Stimulated activated CD8-positive, alpha-beta memory T cell treated with anti-CD3 and anti-CD28 coated beads, Interleukin-15, amount 100 ng/mL, for 1 hour (primary cell): ENCODE measurements around the gene SLC43A1.
A peak's percentile ranks its signal among the peaks of the same experiment; 100 is the strongest.
"Not testable (repeated sequence)": the region's sequence is repeated elsewhere in the genome, so short reads cannot be mapped to it uniquely, and the experiment has no call there.

Source experiments
- DNase-seq: peaks from one replicate; pipeline ENCODE4 v3.0.0-alpha.2; 2020; ENCODE audit warnings: low read depth

SLC43A1 gene

GRCh38 chr11:57515332-57516060 is at the start of gene SLC43A1:
SLC43A1 (minus strand) TSS chr11:57515702; CDS start chr11:57514111, 1,591 bp downstream.
- DNase-seq, result no peak

- DNase-seq, result no peak
Observed at GRCh38 chr11:57562596-57562995, 47.1 kb upstream of the SLC43A1 start.

DNA sequence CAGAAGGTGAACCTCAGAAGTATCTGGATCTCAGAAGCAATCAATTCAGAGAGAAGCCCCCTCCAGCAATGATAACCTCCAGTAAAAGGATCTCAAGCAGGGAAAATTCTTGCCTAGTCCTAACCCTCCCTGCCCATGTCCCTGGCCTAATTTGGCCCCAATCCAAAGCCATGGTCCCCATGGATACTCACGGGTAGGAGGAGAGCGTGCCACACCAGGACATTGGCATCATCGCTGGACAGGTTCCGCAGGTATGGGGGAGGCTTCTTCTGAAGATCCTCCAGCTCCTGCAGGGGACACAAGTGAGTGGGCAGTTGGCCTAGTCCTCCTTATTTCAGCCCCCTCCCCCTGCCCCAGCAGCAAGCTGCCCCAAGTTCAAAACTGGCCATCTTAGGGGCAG is 44.6 kb upstream of the SLC43A1 start:
- DNase-seq, result no peak

- no peak for DNase-seq
Observed at GRCh38 chr11:57556041-57556440, 40.5 kb upstream of the SLC43A1 start.

DNA sequence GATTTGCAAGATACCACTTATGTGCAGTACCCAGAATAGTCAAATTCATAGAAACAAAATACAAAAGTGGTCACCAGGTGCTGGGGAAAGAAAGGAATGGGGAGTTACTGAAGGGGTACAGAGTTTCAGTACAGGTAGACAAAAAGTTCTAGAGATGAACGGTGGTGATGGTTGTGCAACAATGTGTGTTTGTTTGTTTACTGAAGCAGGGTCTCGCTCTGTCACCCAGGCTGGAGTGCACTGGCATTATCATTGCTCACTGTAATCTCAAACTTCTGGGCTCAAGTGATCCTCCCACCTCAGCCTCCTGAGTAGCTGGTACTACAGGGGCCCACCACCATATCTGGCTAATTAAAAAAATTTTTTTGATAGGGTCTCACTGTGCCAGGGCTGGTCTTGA is 39.9 kb upstream of the SLC43A1 start:
- DNase-seq, result no peak

- no peak for DNase-seq
Observed at GRCh38 chr11:57552479-57552878, 37.0 kb upstream of the SLC43A1 start.

GRCh38 chr11:57551941-57552340 is 36.4 kb upstream of the SLC43A1 start:
- no peak for DNase-seq

DNA sequence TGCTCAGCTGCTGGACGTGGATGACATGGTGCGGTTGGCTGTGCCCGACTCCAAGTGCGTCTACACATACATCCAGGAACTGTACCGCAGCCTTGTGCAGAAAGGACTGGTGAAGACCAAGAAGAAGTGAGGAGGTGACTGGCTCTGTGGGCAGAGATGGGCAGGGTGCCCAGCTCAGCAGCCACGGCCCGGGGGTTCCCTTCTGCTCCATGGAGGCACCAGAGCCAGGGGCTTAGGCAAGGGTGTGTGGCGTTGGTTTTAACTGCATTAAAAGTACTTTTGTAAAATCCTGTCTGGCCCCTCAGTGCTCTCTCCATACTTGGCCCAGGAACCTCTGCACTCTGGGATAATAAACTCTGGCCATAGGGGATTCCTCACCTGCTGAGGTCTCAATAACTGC is 34.5 kb upstream of the SLC43A1 start:
- no peak for DNase-seq

DNA sequence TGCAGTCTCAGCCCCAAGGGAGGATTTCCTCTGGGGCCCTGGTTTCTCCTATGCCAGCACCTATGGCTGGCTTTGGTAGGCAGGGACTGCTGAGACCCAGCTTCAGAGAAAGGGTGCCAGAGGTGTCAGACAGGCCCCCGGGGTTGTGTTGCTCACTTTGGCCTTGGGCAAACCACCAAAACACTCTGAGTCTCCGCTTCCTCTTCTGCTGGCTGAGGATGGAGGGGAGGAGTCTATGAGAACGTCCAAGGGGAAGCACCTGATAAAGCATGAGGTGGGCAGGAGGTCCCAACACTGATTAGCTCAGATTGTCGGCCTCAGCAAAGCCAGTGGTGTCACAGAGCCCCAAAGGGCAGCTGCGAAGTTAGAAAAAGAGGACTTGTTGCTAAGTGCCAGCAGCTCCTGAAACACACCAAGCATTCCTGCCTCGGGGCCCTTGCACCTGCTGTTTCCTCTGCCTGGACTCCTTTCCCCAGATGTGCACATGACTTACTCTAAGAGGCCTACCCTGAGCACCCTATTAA is 32.4 kb upstream of the SLC43A1 start:
- DNase-seq, result no peak

DNA sequence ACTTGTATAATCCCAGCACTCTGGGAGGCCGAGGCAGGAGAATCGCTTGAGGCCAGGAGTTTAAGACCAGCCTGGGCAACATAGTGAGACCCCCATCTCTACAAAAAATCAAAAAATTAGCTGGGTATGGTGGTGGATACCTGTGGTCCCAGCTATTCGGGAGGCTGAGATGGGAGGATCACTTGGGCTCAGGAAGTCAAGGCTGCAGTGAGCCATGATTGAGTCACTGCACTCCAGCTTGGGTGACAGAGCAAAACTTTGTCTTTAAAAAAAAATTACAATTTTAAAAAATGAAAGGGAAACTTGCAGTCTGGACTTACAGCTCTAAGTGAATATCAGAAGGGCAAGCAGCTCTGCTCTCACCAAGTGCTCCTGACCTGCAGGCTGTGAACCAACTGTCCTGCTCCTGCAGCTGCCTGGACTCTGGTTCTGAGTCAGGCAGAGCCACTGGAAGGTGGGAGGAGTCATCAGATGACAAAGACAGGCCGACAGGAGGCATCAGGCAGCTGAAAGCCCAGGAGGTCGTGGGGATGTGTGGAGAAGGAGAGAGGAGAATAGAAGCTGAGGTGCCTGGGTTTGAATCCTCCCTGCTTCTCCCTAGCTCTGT is 31.5 kb upstream of the SLC43A1 start:
- no peak for DNase-seq

GRCh38 chr11:57546451-57546850 is 30.9 kb upstream of the SLC43A1 start:
- DNase-seq, result no peak

DNA sequence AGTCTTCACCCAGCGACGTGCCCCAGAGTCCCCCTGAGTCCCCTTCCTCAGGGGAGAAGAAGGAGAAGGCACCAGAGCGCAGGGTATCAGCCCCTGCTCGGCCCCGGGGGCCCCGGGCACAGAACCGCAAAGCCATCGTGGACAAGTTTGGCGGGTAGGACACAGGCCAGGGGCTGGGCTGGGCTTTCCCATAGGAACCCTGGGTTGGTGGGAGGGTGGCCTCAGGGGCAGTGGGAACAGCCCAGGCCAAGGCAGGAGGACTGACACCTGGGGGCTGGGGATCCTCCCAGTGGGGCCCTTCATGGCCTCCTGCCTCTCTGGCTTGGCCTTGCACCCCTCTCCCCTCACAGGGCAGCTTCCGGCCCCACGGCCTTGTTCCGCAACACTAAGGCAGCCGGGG is 30.4 kb upstream of the SLC43A1 start:
- DNase-seq, result no peak

DNA sequence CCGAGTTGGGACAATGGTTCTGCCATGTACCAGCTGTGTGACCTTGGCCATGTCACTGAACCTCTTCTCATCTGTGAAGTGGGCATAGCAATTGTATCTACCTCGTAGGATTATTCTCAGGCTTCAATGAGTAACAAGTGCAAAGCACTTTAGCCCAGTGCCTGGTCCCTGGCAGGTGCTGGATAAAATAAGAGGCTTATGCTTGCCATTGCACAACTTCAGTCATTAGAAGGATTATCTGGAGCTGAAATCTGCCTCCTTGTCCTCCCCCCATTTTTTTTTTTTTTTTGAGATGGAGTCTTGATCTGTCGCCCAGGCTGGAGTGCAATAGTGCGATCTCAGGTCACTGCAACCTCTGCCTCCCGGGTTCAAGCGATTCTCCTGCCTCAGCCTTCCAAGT is 29.1 kb upstream of the SLC43A1 start:
- DNase-seq, result no peak

DNA sequence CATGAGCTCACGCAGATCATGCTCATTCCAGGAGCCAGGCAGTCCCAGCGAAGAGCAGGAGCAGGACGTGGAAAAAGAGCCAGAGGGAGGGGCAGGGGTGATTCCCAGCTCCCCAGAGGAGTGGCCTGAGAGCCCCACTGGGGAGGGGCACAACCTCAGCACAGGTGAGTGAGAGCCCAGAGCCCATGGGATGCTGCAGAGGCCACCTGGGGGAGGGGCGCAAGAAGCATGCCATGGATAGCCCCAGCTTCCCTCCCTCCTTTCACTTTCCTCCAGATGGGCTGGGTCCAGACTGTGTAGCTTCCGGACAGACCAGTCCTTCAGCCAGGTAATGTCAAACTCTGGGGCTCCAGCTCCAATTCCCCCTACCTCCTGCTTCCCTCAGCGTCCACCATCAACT is 28.1 kb upstream of the SLC43A1 start:
- DNase-seq, result no peak

DNA sequence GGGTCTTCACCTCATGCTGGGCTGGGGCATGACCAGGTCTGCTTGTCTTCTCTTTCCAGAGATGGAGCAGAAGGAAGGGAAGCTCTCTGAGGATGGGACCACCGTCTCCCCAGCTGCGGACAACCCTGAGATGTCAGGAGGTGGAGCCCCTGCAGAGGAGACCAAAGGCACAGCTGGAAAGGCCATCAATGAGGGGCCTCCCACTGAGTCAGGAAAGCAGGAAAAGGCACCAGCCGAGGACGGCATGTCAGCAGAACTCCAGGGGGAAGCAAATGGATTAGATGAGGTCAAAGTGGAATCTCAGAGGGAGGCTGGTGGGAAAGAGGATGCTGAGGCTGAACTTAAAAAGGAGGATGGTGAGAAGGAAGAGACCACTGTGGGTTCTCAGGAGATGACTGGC is 27.1 kb upstream of the SLC43A1 start:
- DNase-seq, result no peak

DNA sequence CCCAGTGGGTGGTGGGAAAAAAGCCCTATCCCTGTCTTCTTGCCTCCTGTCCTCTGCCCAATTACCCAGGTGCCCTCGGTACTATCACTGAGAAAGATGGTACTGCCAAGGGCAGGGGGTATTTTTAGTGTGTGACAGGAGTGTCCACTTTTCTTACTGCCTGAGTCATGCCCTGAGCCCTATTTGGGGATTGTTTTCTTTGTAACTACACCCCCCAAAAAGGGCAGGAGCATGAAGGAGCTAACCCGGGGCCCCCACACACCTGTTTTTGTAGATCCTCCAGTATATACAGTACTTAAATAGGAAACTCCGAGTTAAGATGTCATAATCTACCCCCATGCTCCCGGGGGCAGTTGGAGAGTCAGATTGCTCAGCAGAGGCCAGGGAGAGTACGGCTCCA is 25.7 kb upstream of the SLC43A1 start:
- DNase-seq, result no peak

DNA sequence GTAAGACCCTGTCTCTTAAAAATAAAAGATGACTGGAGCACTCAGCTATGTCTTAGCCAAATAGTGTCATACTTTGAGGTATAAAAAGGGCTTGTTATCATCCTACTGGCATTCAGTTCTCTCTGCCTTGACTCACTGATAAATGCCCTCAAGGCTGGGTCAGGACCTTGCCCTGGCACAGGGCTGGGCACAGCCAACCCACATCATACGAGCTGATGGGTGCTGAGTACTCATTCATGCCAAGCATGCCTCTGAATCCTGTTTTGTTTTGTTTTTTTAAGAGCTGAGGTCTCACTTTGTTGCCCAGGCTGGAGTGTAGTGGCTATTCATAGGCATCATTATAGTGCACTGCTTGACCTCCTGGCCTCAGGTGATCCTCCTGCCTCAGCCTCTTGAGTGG is 23.8 kb upstream of the SLC43A1 start:
- DNase-seq, result no peak

DNA sequence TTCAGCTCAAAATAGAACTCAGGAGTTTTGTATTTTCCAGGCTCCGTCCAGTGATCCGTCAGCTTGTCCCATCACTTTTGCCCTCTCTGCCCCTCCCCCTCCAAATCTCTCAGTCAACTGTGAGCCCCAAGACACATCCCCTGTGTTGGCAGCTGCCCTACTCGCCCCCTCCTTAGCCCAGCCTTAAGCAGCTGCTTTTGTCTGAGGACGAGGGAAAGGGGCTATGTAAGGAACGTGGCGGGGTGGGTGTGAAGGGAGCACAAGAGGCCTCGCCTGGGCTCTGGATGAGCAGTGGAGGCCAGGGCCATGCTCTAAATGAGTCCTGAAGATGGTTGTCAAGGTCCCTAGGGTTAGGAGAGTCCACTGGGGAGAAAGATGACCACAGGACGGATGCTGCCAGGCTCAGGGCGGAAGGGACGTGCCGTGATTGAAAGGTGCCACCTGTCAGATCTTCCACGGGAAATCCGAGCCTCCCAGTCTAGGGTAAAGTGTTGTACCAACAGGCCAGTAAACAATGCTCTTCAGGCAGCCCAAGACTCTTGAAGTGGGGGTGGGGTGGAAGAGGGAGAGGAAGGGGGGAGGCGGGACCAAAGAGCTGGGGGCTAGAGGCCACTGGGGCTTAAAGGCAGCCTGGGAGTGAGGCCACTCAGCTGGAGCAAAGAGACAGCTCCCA is 21.6 kb upstream of the SLC43A1 start, which contains the start of gene SMTNL1:
SMTNL1 (plus strand) TSS at position 649 of the 673 bp plus-strand sequence. CDS start 5,048 bp downstream, outside the sequence.
- DNase-seq, result no peak

GRCh38 chr11:57534449-57534848 is 18.9 kb upstream of the SLC43A1 start:
- DNase-seq, result not testable (repeated sequence)

DNA sequence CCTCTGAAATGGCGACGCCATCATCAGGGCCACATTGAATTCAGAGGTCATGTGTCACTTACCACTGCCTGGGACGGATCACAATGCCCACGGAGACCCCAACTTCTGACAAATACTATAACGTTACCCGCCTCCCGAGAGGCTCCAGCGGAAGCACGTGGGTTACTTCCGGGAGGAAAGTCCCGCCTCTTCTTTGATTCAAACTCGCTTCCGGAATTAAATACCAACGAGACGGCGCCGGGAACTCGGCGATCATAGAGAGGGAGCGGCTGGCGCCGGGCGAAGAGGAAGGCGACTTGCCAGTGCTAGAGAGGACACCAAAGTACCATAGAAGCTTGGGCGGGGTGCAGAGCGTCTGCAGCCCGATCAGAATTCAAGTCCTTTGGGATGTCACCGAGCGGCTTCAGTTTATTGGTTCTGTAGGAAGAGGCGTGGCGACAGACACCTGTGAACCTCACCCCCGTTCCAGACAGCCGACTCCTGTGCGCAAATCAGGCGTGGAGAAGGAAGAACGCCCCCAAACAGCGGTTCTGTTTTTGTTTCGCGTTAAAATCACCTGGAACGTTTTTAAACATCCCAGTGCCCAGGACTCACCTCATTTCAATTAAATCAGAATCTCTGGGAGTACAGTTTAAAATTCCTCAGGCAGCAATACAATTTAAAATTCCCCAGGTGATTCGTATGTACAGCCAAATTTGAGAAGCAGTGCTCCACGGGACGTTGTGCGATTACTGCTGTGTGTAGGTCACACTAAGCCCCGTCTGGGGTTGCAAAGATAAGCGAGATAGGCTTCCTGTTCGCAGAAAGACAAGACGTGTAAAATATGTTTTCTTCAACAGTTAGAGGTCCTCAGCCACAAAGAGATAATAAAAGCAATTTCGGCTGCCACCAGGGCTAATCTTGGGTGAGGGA is 15.3 kb upstream of the SLC43A1 start, which contains the start of gene TIMM10:
TIMM10 (minus strand) TSS at position 159 of the 912 bp plus-strand sequence. CDS start 565 bp downstream, outside the sequence.
- DNase-seq, result peak; percentile 81

- no peak for DNase-seq
Observed at GRCh38 chr11:57530215-57530595, 14.7 kb upstream of the SLC43A1 start.

- DNase-seq, result no peak
Observed at GRCh38 chr11:57529012-57529411, 13.5 kb upstream of the SLC43A1 start.
